Mucosa of stomach (tissue), 1 donor: ENCODE results near the gene CD69.
"Not testable (repeated sequence)": the region's sequence is repeated elsewhere in the genome, so short reads cannot be mapped to it uniquely, and the experiment has no call there.

Experiments used
- H3K27me3 ChIP-seq: one replicate; pipeline ENCODE4 v1.7.0; 2013; ENCODE audit warnings: mild to moderate bottlenecking, low read length; ENCODE audit not compliant: control insufficient read depth, insufficient read depth
- H3K36me3 ChIP-seq: one replicate; pipeline ENCODE4 v1.7.0; 2013; ENCODE audit warnings: low read length; ENCODE audit not compliant: control insufficient read depth, insufficient read depth
- H3K4me1 ChIP-seq: one replicate; pipeline ENCODE4 v1.7.0; 2013; ENCODE audit warnings: mild to moderate bottlenecking, low read length; ENCODE audit not compliant: control insufficient read depth, insufficient read depth
- H3K4me3 ChIP-seq: one replicate; pipeline ENCODE4 v1.7.0; 2013; ENCODE audit warnings: low read length
- H3K9ac ChIP-seq: one replicate; pipeline ENCODE4 v1.7.0; 2013; ENCODE audit warnings: mild to moderate bottlenecking, low read length, moderate library complexity
- H3K9me3 ChIP-seq: one replicate; pipeline ENCODE4 v1.7.0; 2013; ENCODE audit warnings: mild to moderate bottlenecking, low read length, moderate library complexity; ENCODE audit not compliant: control insufficient read depth
- donor health status: Pancreatic carcinoma.

The CD69 gene

GRCh38 chr12:9721394-9722092 is 39.2 kb downstream of the CD69 start:
- H3K4me1 ChIP-seq: no peaks in the 10 kb centered on the region
- H3K9me3 ChIP-seq: no peaks in the 10 kb centered on the region
- no peaks in the 10 kb centered on the region for H3K27me3 ChIP-seq
- no peak overlapping the region for H3K9ac ChIP-seq
- no peak overlapping the region for H3K4me3 ChIP-seq
- H3K36me3 ChIP-seq: no peaks in the 10 kb centered on the region

GRCh38 chr12:9719790-9720189 is 40.9 kb downstream of the CD69 start:
- Histone ChIP-seq H3K36me3 (no peaks in the 10 kb centered on the region), H3K27me3 (no peaks in the 10 kb centered on the region), H3K4me1 (no peaks in the 10 kb centered on the region), H3K9me3 (no peaks in the 10 kb centered on the region), H3K9ac (no peak overlapping the region), H3K4me3 (no peak overlapping the region)

- Histone ChIP-seq H3K4me1 (no peaks in the 10 kb centered on the region), H3K9ac (no peak overlapping the region)
These were observed 41.7 kb downstream of the CD69 start for GRCh38 chr12:9718968-9719367.

GRCh38 chr12:9717070-9717925 is 43.4 kb downstream of the CD69 start:
- Histone ChIP-seq H3K9ac (no peak overlapping the region), H3K4me1 (no peaks in the 10 kb centered on the region), H3K9me3 (no peaks in the 10 kb centered on the region), H3K36me3 (no peaks in the 10 kb centered on the region), H3K4me3 (no peak overlapping the region), H3K27me3 (no peaks in the 10 kb centered on the region)

More at GRCh38 chr12:9718968-9719367, 41.7 kb downstream of the CD69 start:
- H3K9me3 ChIP-seq: no peaks in the 10 kb centered on the region
- H3K27me3 ChIP-seq: no peaks in the 10 kb centered on the region
- H3K4me3 ChIP-seq: no peak overlapping the region
- no peaks in the 10 kb centered on the region for H3K36me3 ChIP-seq

GRCh38 chr12:9713032-9713558 is 47.6 kb downstream of the CD69 start:
- not testable (repeated sequence) for H3K9me3 ChIP-seq, H3K4me3 ChIP-seq, H3K4me1 ChIP-seq, H3K27me3 ChIP-seq, H3K9ac ChIP-seq, H3K36me3 ChIP-seq

GRCh38 chr12:9711664-9712063 is 49.0 kb downstream of the CD69 start:
- Histone ChIP-seq H3K4me3 (no peak overlapping the region), H3K9ac (no peak overlapping the region), H3K9me3 (no peaks in the 10 kb centered on the region), H3K4me1 (peaks cover 7% of the 10 kb centered on the region), H3K27me3 (no peaks in the 10 kb centered on the region), H3K36me3 (no peaks in the 10 kb centered on the region)

- H3K4me3 ChIP-seq: no peak overlapping the region
- H3K9ac ChIP-seq: no peak overlapping the region
- H3K27me3 ChIP-seq: no peaks in the 10 kb centered on the region
- H3K9me3 ChIP-seq: no peaks in the 10 kb centered on the region
- no peaks in the 10 kb centered on the region for H3K36me3 ChIP-seq
- H3K4me1 ChIP-seq: peaks cover 7% of the 10 kb centered on the region
These were observed 49.9 kb downstream of the CD69 start for GRCh38 chr12:9710584-9711375.

- Histone ChIP-seq H3K27me3 (no peaks in the 10 kb centered on the region), H3K4me3 (no peak overlapping the region), H3K4me1 (peaks cover 7% of the 10 kb centered on the region), H3K9me3 (no peaks in the 10 kb centered on the region), H3K9ac (no peak overlapping the region), H3K36me3 (no peaks in the 10 kb centered on the region)
These were observed 51.8 kb downstream of the CD69 start for GRCh38 chr12:9708853-9709252.

- Histone ChIP-seq H3K4me3 (no peak overlapping the region), H3K4me1 (peaks cover 7% of the 10 kb centered on the region), H3K9ac (no peak overlapping the region), H3K27me3 (no peaks in the 10 kb centered on the region), H3K9me3 (no peaks in the 10 kb centered on the region), H3K36me3 (no peaks in the 10 kb centered on the region)
These were observed 52.6 kb downstream of the CD69 start for GRCh38 chr12:9707864-9708808.

- no peaks in the 10 kb centered on the region for H3K36me3 ChIP-seq
- H3K4me3 ChIP-seq: no peak overlapping the region
- H3K9ac ChIP-seq: no peak overlapping the region
- H3K4me1 ChIP-seq: peaks cover 7% of the 10 kb centered on the region
- H3K27me3 ChIP-seq: no peaks in the 10 kb centered on the region
- no peaks in the 10 kb centered on the region for H3K9me3 ChIP-seq
These were observed 53.3 kb downstream of the CD69 start for GRCh38 chr12:9707356-9707755.

GRCh38 chr12:9706086-9706685 is 54.5 kb downstream of the CD69 start:
- peaks cover 7% of the 10 kb centered on the region for H3K4me1 ChIP-seq
- H3K9ac ChIP-seq: no peak overlapping the region
- no peaks in the 10 kb centered on the region for H3K9me3 ChIP-seq
- no peak overlapping the region for H3K4me3 ChIP-seq
- no peaks in the 10 kb centered on the region for H3K36me3 ChIP-seq
- no peaks in the 10 kb centered on the region for H3K27me3 ChIP-seq
